Fibroblast of gingiva (primary cell): ENCODE results near the gene TRMT44.
A peak's percentile ranks its signal among the peaks of the same experiment; 100 is the strongest.
"Not testable (repeated sequence)": the region's sequence is repeated elsewhere in the genome, so short reads cannot be mapped to it uniquely, and the experiment has no call there.

Experiments
- DNase-seq: peaks from one replicate; pipeline ENCODE4 v3.0.0-alpha.2; 2011; ENCODE audit warnings: low read depth

Gene TRMT44

DNA sequence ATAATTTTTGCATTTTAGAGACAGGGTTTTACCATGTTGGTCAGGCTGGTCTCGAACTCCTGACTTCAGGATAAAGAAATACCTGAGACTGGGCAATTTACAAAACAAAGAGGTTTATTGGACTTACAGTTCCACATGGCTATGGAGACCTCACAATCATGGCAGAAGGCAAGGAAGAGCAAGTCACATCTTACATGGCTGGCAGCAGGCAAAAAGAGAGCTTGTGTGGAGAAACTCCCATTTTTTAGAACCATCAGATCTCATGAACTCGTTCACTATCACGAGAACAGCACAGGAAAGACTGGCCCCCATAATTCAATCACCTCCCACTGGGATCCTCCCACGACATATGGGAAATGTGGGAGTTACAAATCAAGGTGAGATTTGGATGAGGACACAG, 72.5 kb downstream of the TRMT44 start:
- not testable (repeated sequence) for DNase-seq

- no peak for DNase-seq
Measured at GRCh38 chr4:8513931-8514330, 73.4 kb downstream of the TRMT44 start.

- no peak for DNase-seq
Measured at GRCh38 chr4:8514391-8514790, 73.8 kb downstream of the TRMT44 start.

DNA sequence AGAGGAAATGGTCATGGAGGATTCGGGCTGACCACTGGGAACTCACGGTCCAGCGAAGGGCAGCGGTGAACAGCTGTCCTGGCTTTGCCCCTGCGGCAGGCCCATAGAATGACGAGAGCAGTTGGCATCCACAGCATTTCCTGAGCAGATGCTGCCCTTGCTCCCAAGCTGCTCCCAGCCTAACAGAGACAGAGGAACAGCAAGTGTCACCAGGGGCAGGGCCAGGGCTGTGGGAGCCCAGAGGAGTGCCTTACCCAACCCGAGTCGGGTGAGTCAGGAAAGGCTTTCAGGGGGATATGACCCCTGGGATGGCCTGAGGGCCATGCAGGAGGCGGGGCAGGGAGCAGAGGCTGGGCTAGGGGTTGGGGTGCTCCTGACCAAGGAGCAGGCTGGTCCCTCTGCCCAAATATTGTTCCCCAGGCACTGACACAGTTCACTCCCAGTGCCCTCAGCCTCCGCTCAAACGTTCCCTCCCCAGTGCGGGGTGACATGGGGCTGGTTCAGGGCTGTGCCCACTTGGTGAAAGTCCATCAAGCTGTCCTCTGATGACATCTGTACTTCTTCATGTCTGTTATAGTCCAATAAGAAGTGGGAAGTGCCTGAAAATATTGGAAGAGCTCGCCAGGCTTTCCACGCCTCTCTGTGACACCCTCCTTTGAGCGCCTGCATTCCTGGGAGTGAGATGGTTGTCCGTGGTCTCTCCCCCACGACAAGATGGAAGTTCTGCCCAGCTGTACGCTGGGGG, 74.9 kb downstream of the TRMT44 start:
- peak; percentile 31 for DNase-seq

DNA sequence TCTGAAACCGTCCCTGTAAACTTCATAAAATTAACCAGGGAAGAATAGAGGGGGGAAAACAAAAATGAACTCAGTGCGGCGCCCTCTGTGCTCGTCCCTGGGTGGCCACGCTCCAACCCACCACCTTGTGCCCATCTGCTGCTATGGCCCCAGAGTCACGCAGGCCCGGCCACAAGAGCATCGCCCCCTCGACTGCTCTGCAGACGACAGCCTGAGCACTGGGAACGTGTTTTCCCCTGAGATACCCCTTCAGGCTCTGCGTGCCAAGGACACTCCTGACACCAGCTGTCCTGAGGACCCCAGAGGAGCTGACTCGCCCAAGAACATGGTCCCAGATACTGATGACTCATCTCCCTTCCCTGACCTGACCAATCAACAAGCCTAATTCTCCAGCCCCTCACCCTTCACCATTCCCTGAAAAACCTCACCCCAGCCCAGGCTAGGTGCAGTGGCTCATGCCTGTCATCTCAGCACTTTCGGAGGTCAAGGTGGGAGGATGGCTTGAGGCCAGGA, 75.5 kb downstream of the TRMT44 start:
- DNase-seq = no peak

DNA sequence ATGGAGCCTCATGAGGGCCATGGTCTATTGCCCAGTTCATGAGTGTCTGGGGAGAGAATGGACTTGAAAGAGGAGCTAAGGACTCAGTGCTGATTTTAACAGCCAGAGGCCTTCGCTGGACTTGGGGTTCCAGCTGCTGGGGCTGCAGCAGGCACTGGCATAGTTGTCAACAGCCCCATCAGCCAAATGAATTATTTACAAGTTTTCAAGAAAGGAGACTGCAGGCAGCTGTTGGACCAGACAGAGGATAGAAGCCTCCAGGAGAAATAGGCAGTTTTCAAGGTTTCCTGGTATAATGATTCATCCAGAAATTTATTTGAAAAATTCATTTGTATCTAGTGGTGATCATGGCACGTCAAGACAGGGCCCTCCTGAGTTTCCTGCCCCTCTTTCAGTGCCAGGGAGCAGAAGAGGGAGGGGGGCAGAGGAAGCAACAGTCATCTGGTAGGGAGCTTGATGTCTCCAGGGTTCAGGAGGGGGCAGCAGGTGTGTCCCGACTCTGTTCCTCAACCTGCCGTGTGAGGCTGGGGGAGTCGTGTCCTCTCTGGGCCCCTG, 76.5 kb downstream of the TRMT44 start:
- DNase-seq = no peak

GRCh38 chr4:8517946-8518345, 77.4 kb downstream of the TRMT44 start:
- DNase-seq = no peak

GRCh38 chr4:8522160-8523120, 81.9 kb downstream of the TRMT44 start:
- DNase-seq = no peak

GRCh38 chr4:8523175-8523574, 82.6 kb downstream of the TRMT44 start:
- DNase-seq = no peak

DNA sequence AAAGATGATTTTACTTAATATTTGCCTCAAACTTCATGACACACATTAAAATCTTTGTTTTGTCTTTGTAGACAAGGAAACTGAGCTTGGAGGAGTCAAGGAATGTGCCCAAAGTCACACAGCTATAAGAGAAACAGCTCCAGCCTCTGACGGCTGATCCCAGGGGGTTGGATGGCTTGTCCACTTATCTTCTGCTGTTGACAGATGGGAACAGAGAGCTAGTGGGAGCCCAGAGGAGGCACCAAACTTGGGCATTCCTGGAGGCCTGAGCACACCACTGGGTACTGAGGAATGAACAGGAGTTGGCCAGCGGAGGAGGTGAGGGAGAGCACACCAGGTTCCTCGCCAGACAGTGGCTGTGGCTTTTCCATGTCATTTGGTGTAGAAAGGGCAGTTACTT, 83.2 kb downstream of the TRMT44 start:
- DNase-seq = no peak

- no peak for DNase-seq
Measured at GRCh38 chr4:8524595-8525382, 84.2 kb downstream of the TRMT44 start.

DNA sequence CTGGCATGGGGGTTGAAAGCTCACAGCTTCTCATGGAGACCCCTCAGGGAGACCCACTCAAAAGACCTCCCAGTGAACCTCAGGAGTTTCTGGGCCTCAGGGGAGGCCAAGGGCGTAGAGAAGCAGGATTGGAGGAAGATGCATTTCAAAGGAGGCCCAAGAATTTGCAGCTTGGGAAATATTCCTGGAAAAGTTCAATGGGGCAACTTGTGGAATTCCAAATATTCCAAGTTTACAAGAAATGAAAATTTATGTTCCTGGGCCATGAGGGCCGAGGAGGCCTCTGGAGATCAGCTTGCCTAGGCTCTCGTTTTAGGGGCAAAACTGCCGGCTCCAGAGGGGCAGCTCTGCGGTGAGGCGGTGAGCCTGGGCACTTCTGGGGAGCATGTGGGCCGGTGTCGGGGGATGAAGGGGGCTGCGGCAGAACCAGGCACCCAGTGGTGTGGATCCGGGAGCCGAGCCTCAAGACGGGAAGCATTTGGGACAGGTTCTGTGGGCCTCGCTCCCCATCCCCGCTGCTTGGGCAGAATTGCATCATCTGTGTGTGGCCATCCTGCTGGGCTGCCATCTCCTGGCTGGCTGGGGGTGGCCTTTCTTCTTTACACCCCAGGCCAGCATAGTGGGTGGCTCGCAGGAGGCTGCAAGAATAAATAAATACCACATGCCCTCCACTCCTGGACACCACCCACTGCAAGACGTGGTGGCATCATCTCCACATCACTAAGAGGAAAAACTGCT, 85.0 kb downstream of the TRMT44 start:
- DNase-seq = peak; percentile 29
